Lower lobe of right lung (tissue), 2 donors: ENCODE results near the gene UFSP2. TPM values are rescaled to one million over a fixed set of nuclear protein-coding genes. Genes with fewer than 3 reads are reported as not detected.
"Not testable (repeated sequence)": the region's sequence is repeated elsewhere in the genome, so short reads cannot be mapped to it uniquely, and the experiment has no call there.

Experiments
- ATAC-seq, 2 donors: fragments of 200-7000 bp; cut with Tn5 transposase; one replicate each; pipeline ENCODE4 v1.9.1; 2020 to 2022; ENCODE audit warnings: mild to moderate bottlenecking in 2 of 2, moderate library complexity in 2 of 2
- DNase-seq: peaks from one replicate; pipeline ENCODE4 v3.0.0-alpha.2; 2020
- H3K27ac ChIP-seq: fragments of 200-600 bp; one replicate; pipeline ENCODE4 v1.8.0; 2022
- H3K27me3 ChIP-seq: fragments of 200-600 bp; one replicate; pipeline ENCODE4 v1.8.0; 2022; ENCODE audit warnings: low read depth
- H3K36me3 ChIP-seq: fragments of 200-600 bp; one replicate; pipeline ENCODE4 v1.8.0; 2022; ENCODE audit warnings: mild to moderate bottlenecking
- H3K4me1 ChIP-seq: fragments of 200-600 bp; one replicate; pipeline ENCODE4 v1.8.0; 2022
- H3K4me3 ChIP-seq: fragments of 200-600 bp; one replicate; pipeline ENCODE4 v1.8.0; 2022; ENCODE audit warnings: mild to moderate bottlenecking
- H3K9me3 ChIP-seq: fragments of 200-600 bp; one replicate; pipeline ENCODE4 v1.8.0; 2022
- CTCF ChIP-seq: fragments of 200-600 bp; IDR thresholded peaks from one replicate; pipeline ENCODE4 v1.8.0; 2022; ENCODE audit warnings: antibody characterized with exemption, mild to moderate bottlenecking
- intact Hi-C: fragments of 100-400 bp; cut with DNase I; formaldehyde crosslinking; loops from one replicate; pipeline ENCODE4 v1.11.0; 2022
- total RNA-seq: library from RNA; stranded (reverse); fragmentation: NEBNext Ultra II Directional; extraction: Animal tissue kit (Norgen Biotek cat#: 25700); gene quantifications from one replicate; pipeline ENCODE4 v1.2.1, GENCODE V29; 2021
- donor health status: DM: no; HTN: yes; CAD: no; lungs with severe emphysema.

UFSP2 gene
- total RNA-seq, 1 donor from 2014 or later, result 30.0 TPM

GRCh38 chr4:185364886-185365285, 60.9 kb downstream of the UFSP2 start:
- no peak for DNase-seq
- no peak for ATAC-seq
- Histone ChIP-seq H3K4me3 (no peak overlapping the region), H3K27me3 (no peaks in the 10 kb centered on the region), H3K36me3 (peaks cover 40% of the 10 kb centered on the region), H3K27ac (no peak overlapping the region), H3K4me1 (no peaks in the 10 kb centered on the region), H3K9me3 (no peaks in the 10 kb centered on the region)
- intact Hi-C loops, result no loop called here
- no peak for TF ChIP-seq CTCF

- ATAC-seq (no peak), DNase-seq (no peak)
- H3K27ac ChIP-seq, result no peak overlapping the region
These were observed 62.5 kb downstream of the UFSP2 start for GRCh38 chr4:185363251-185363650.

GRCh38 chr4:185362570-185362969, 63.2 kb downstream of the UFSP2 start:
- H3K36me3 ChIP-seq, result peaks cover 41% of the 10 kb centered on the region
- H3K27me3 ChIP-seq, intact Hi-C loops, H3K9me3 ChIP-seq, H3K4me1 ChIP-seq, H3K27ac ChIP-seq, H3K4me3 ChIP-seq, DNase-seq, ATAC-seq: not testable (repeated sequence)

More at GRCh38 chr4:185363251-185363650, 62.5 kb downstream of the UFSP2 start:
- Histone ChIP-seq H3K4me1 (no peaks in the 10 kb centered on the region), H3K27me3 (no peaks in the 10 kb centered on the region), H3K9me3 (no peaks in the 10 kb centered on the region), H3K36me3 (peaks cover 39% of the 10 kb centered on the region), H3K4me3 (no peak overlapping the region)
- no peak for TF ChIP-seq CTCF
- intact Hi-C loops, result no loop called here

GRCh38 chr4:185361872-185362271, 63.9 kb downstream of the UFSP2 start:
- H3K4me1 ChIP-seq, result no peaks in the 10 kb centered on the region
- no peaks in the 10 kb centered on the region for H3K27me3 ChIP-seq
- H3K4me3 ChIP-seq, result no peak overlapping the region
- H3K27ac ChIP-seq, result no peak overlapping the region
- intact Hi-C loops, result no loop called here
- TF ChIP-seq CTCF, result no peak
- DNase-seq, result no peak
- ATAC-seq, result no peak
- H3K36me3 ChIP-seq, result peaks cover 48% of the 10 kb centered on the region
- H3K9me3 ChIP-seq, result no peaks in the 10 kb centered on the region

- no peak for TF ChIP-seq CTCF
- no peak for DNase-seq
- no peaks in the 10 kb centered on the region for H3K27me3 ChIP-seq
- H3K9me3 ChIP-seq, result no peaks in the 10 kb centered on the region
- peaks cover 56% of the 10 kb centered on the region for H3K36me3 ChIP-seq
- no peak overlapping the region for H3K27ac ChIP-seq
- no peak overlapping the region for H3K4me3 ChIP-seq
- ATAC-seq, result no peak
- intact Hi-C loops, result no loop called here
- no peaks in the 10 kb centered on the region for H3K4me1 ChIP-seq
These were observed 65.9 kb downstream of the UFSP2 start for GRCh38 chr4:185359767-185360446.

- H3K4me3 ChIP-seq, result no peak overlapping the region
- H3K4me1 ChIP-seq, result no peaks in the 10 kb centered on the region
- peaks cover 61% of the 10 kb centered on the region for H3K36me3 ChIP-seq
- no peaks in the 10 kb centered on the region for H3K27me3 ChIP-seq
- intact Hi-C loops, result no loop called here
- H3K27ac ChIP-seq, result no peak overlapping the region
- ATAC-seq (no peak), DNase-seq (no peak)
- TF ChIP-seq CTCF, result no peak
- no peaks in the 10 kb centered on the region for H3K9me3 ChIP-seq
These were observed 66.8 kb downstream of the UFSP2 start for GRCh38 chr4:185358959-185359358.
